Ovary (tissue), 9 donors: ENCODE results near the gene NLK. TPM values are rescaled to one million over a fixed set of nuclear protein-coding genes. Genes with fewer than 3 reads are reported as not detected.
"Not testable (repeated sequence)": the region's sequence is repeated elsewhere in the genome, so short reads cannot be mapped to it uniquely, and the experiment has no call there.

Experiments
- DNase-seq, 5 donors: peaks; one replicate each; pipeline ENCODE4 v3.0.0-alpha.2; 2019 to 2020
- H3K27ac ChIP-seq, 2 donors: fragments of 200-600 bp; one replicate each; pipeline versions ENCODE4 v1.5.1 to v1.8.0; 2019 to 2022
- H3K27me3 ChIP-seq: fragments of 200-600 bp; one replicate; pipeline ENCODE4 v1.8.0; 2022
- H3K36me3 ChIP-seq: fragments of 200-600 bp; sonication (generic); one replicate; pipeline ENCODE4 v1.5.1; 2019
- H3K4me1 ChIP-seq: one replicate; pipeline ENCODE4 v1.8.1; 2013; ENCODE audit warnings: mild to moderate bottlenecking, moderate library complexity; ENCODE audit not compliant: insufficient read depth
- H3K4me3 ChIP-seq: fragments of 200-600 bp; sonication (generic); one replicate; pipeline ENCODE4 v1.5.1; 2017
- H3K9me3 ChIP-seq, 2 donors: fragments of 200-600 bp in 1 of 2; sonication (generic) in 1 of 2; one replicate each; pipeline versions ENCODE4 v1.5.1 to v1.8.1; 2013 to 2019; ENCODE audit warnings: mild to moderate bottlenecking in 1 of 2, moderate library complexity in 1 of 2
- EP300 ChIP-seq: sonication (generic); formaldehyde crosslinking; IDR thresholded peaks from one replicate; pipeline ENCODE4 v1.6.1; 2017; ENCODE audit warnings: antibody characterized with exemption
- POLR2A ChIP-seq: fragments of 450-650 bp; IDR thresholded peaks from one replicate; pipeline ENCODE4 v1.6.1; 2017; ENCODE audit warnings: antibody characterized with exemption, mild to moderate bottlenecking, moderate library complexity
- WGBS, 3 donors: extraction: QIAGEN DNeasy Blood & Tissue Kit in 1 of 3; methylation state at CpG; one replicate each; pipeline versions ENCODE4 v1.1.5 to v1.1.7; 2013 to 2017; 5-methylcytosine and 5-hydroxymethylcytosine counted together
- intact Hi-C, 4 donors: fragments of 100-400 bp; cut with DNase I; formaldehyde crosslinking; loops; one replicate each; pipeline versions ENCODE4 v1.11.0 to v1.15.1; 2022 to 2023
- polyA plus RNA-seq, 2 donors: library from polyadenylated mRNA; stranded (reverse); fragments of 200-250 nt in 1 of 2; fragments of 350-450 nt in 1 of 2; fragmentation: Illumina TruSeq in 1 of 2; extraction: RNeasy Lipid Tissue Mini Kit (QIAGEN cat#74804) in 1 of 2; gene quantifications; one replicate each; pipeline ENCODE4 v1.2.3, GENCODE V29; 2013 to 2014
- total RNA-seq, 7 donors: library from RNA; depleted of rRNA in 2 of 7; stranded (reverse); fragments of >200 nt in 2 of 7; fragmentation: NEBNext Ultra II Directional in 3 of 7; extraction: Animal tissue kit (Norgen Biotek cat#: 25700) in 3 of 7; gene quantifications; one replicate each; pipeline versions ENCODE4 v1.1.0 to v1.2.4, GENCODE V29; 2016 to 2023
- TF ChIP-seq, protein P1 (sequence below), 3 donors: fragments of 450-650 bp in 2 of 3; fragments of 200-600 bp in 1 of 3; IDR thresholded peaks; one replicate each; pipeline versions ENCODE4 v1.5.1 to v1.8.0; 2016 to 2022; ENCODE audit warnings: antibody characterized with exemption in 3 of 3, mild to moderate bottlenecking in 1 of 3
- donor health status: DM: no; HTN: no; CAD: no; lungs with moderate emphysema.
- donor health status: DM: no; HTN: no; CAD: no.
- donor health status: Bipolar disorder and iron deficiency.
- donor health status: DM: yes; HTN: yes; CAD: no.
- donor health status: DM: no; HTN: no; CAD: no.
- donor health status: DM: yes; HTN: yes; CAD: no.

Gene NLK
- total and polyA plus RNA-seq, 9 donors: 7.3 to 15.6 (median 12.3) TPM

DNA sequence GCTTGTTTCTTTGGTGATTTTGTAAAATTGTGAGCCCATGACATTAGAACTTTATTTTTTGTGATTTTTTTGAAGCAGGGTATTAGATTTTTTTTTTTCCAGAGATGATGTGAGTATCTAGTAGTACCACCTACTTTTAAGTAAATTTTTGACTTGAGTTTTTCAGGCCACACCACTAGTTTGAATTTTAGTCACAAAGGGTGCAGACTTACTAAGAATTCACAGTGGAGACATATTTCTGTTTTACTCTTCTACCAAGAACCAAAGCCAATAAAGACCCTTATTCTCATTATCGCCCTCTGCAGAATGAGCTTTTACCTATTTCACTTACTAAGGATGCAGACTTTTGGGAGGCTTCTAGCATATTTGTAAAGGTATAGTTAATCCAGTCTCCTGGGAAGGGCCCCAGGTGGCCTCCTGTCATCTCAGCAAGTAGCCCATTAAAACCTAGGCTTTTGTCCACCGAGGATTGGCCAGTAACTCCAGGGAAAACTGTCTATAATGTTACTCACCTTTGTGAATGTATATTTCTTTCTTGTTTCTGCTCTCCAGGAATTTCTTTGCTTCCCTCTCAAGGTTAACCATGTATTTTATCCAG is 30.6 kb downstream of the NLK start:
- TF ChIP-seq POLR2A (no peak), EP300 (no peak)
- TF ChIP-seq, protein P1, sequence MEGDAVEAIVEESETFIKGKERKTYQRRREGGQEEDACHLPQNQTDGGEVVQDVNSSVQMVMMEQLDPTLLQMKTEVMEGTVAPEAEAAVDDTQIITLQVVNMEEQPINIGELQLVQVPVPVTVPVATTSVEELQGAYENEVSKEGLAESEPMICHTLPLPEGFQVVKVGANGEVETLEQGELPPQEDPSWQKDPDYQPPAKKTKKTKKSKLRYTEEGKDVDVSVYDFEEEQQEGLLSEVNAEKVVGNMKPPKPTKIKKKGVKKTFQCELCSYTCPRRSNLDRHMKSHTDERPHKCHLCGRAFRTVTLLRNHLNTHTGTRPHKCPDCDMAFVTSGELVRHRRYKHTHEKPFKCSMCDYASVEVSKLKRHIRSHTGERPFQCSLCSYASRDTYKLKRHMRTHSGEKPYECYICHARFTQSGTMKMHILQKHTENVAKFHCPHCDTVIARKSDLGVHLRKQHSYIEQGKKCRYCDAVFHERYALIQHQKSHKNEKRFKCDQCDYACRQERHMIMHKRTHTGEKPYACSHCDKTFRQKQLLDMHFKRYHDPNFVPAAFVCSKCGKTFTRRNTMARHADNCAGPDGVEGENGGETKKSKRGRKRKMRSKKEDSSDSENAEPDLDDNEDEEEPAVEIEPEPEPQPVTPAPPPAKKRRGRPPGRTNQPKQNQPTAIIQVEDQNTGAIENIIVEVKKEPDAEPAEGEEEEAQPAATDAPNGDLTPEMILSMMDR (IDR thresholded peaks at IDR 0.05): no peak
- no peaks in the 10 kb centered on the region for H3K4me1 ChIP-seq
- no peak for DNase-seq
- 93 to 98% (median 95%) methylated on average over 2 of the region's 2 CpGs for WGBS, 3 donors
- no peaks in the 10 kb centered on the region for H3K27me3 ChIP-seq
- peaks cover 0 to 3% of the 10 kb centered on the region in 2 donors for H3K9me3 ChIP-seq
- no peaks in the 10 kb centered on the region for H3K36me3 ChIP-seq
- no peak overlapping the region for H3K4me3 ChIP-seq
- intact Hi-C loops: no loop called here
- H3K27ac ChIP-seq: no peak overlapping the region

- WGBS, 3 donors: 85 to 88% (median 86%) methylated on average over 3 of the region's 3 CpGs
- no peak for DNase-seq
- H3K4me3 ChIP-seq: no peak overlapping the region
- no peak overlapping the region for H3K27ac ChIP-seq
- no peaks in the 10 kb centered on the region for H3K36me3 ChIP-seq
- TF ChIP-seq POLR2A: no peak
- TF ChIP-seq, protein P1 (IDR thresholded peaks at IDR 0.05): no peak
- TF ChIP-seq EP300: no peak
- intact Hi-C loops: no loop called here
- H3K27me3 ChIP-seq: no peaks in the 10 kb centered on the region
- no peaks in the 10 kb centered on the region for H3K4me1 ChIP-seq
- peaks cover 0 to 3% of the 10 kb centered on the region in 2 donors for H3K9me3 ChIP-seq
These were observed 31.5 kb downstream of the NLK start for GRCh38 chr17:28074010-28074409.

GRCh38 chr17:28076144-28076543 is 33.7 kb downstream of the NLK start:
- Histone ChIP-seq H3K36me3 (no peaks in the 10 kb centered on the region), H3K4me1 (peaks cover 4% of the 10 kb centered on the region), H3K4me3 (no peak overlapping the region), H3K9me3 (peaks cover 0 to 3% of the 10 kb centered on the region in 2 donors), H3K27ac (no peak overlapping the region), H3K27me3 (no peaks in the 10 kb centered on the region)
- DNase-seq: no peak
- WGBS, 3 donors: 92 to 100% (median 95%) methylated on average over 1 of the region's 1 CpG
- intact Hi-C loops: no loop called here
- TF ChIP-seq, protein P1 (IDR thresholded peaks at IDR 0.05): no peak
- TF ChIP-seq POLR2A: no peak
- no peak for TF ChIP-seq EP300

- 94 to 99% (median 97%) methylated on average over 6 of the region's 6 CpGs for WGBS, 3 donors
- H3K9me3 ChIP-seq, DNase-seq, intact Hi-C loops, H3K27ac ChIP-seq, H3K4me3 ChIP-seq, H3K36me3 ChIP-seq, H3K4me1 ChIP-seq, H3K27me3 ChIP-seq: not testable (repeated sequence)
These were observed 34.7 kb downstream of the NLK start for GRCh38 chr17:28077140-28077539.

- intact Hi-C loops: no loop called here
- Histone ChIP-seq H3K36me3 (no peaks in the 10 kb centered on the region), H3K27me3 (no peaks in the 10 kb centered on the region), H3K27ac (no peak overlapping the region), H3K4me1 (peaks cover 9% of the 10 kb centered on the region), H3K9me3 (no peaks in the 10 kb centered on the region), H3K4me3 (no peak overlapping the region)
- DNase-seq: no peak
- WGBS, 3 donors: 79 to 93% (median 91%) methylated on average over 3 of the region's 3 CpGs
- TF ChIP-seq, protein P1 (IDR thresholded peaks at IDR 0.05): no peak
- no peak for TF ChIP-seq POLR2A
- no peak for TF ChIP-seq EP300
These were observed 36.1 kb downstream of the NLK start for GRCh38 chr17:28078341-28079229.
